Body of pancreas (tissue), 4 donors: ENCODE results near the gene ABHD6.

Experiments used
- POLR2A ChIP-seq, 3 donors: fragments of 450-650 bp; IDR thresholded peaks; one replicate each; pipeline ENCODE4 v1.6.1; 2016; ENCODE audit warnings: antibody characterized with exemption in 3 of 3, mild to moderate bottlenecking in 2 of 3
- TF ChIP-seq, protein P1 (sequence below), 7 experiments: fragments of 450-650 bp in 4 of 7; fragments of 200-600 bp in 3 of 7; sonication (generic) in 3 of 7; IDR thresholded peaks; one replicate each; pipeline ENCODE4 v1.5.1; 2016 to 2019; ENCODE audit warnings: antibody characterized with exemption in 7 of 7

- TF ChIP-seq, protein P1, sequence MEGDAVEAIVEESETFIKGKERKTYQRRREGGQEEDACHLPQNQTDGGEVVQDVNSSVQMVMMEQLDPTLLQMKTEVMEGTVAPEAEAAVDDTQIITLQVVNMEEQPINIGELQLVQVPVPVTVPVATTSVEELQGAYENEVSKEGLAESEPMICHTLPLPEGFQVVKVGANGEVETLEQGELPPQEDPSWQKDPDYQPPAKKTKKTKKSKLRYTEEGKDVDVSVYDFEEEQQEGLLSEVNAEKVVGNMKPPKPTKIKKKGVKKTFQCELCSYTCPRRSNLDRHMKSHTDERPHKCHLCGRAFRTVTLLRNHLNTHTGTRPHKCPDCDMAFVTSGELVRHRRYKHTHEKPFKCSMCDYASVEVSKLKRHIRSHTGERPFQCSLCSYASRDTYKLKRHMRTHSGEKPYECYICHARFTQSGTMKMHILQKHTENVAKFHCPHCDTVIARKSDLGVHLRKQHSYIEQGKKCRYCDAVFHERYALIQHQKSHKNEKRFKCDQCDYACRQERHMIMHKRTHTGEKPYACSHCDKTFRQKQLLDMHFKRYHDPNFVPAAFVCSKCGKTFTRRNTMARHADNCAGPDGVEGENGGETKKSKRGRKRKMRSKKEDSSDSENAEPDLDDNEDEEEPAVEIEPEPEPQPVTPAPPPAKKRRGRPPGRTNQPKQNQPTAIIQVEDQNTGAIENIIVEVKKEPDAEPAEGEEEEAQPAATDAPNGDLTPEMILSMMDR (IDR thresholded peaks at IDR 0.05): no peak
- no peak for TF ChIP-seq POLR2A (IDR thresholded peaks at IDR 0.05)
These were observed 98.0 kb downstream of the ABHD6 start for GRCh38 chr3:58335652-58335947.
